K562 (cell line): ENCODE results near the gene TFE3. TPM values are rescaled to one million over a fixed set of nuclear protein-coding genes. Genes with fewer than 3 reads are reported as not detected.
A peak's percentile ranks its signal among the peaks of the same experiment; 100 is the strongest.

Experiments used
- E2F3 ChIP-seq: fragments of 250-450 bp; sonication (Bioruptor Pico); IDR thresholded peaks from 2 replicates; pipeline ENCODE4 v1.4.0; 2020; ENCODE audit warnings: mild to moderate bottlenecking
- GTF2A2 ChIP-seq: IDR thresholded peaks from 2 replicates; pipeline ENCODE4 v1.6.1; 2016; ENCODE audit warnings: mild to moderate bottlenecking, missing genetic modification characterization, missing compliant biosample characterization
- KDM1A ChIP-seq, 2 experiments: fragments of 450-650 bp; IDR thresholded peaks; 2 replicates each; pipeline ENCODE4 v1.6.1; 2016; ENCODE audit warnings: mild to moderate bottlenecking in 2 of 2
- L3MBTL2 ChIP-seq: fragments of 450-650 bp; IDR thresholded peaks from 2 replicates; pipeline ENCODE4 v1.6.1; 2016; ENCODE audit warnings: mild to moderate bottlenecking, moderate library complexity
- MXI1 ChIP-seq: IDR thresholded peaks from 2 replicates; pipeline ENCODE4 v1.6.1; 2011; ENCODE audit warnings: low read depth, mild to moderate bottlenecking, improper control_type of control experiment, low read length
- NFE2L1 ChIP-seq: fragments of 450-650 bp; IDR thresholded peaks from 2 replicates; pipeline ENCODE4 v1.6.1; 2016; ENCODE audit warnings: missing genetic modification characterization, low read depth, mild to moderate bottlenecking, missing compliant biosample characterization, moderate library complexity, borderline replicate concordance
- POLR2A ChIP-seq: fragments of 450-650 bp; conservative IDR thresholded peaks from 2 replicates; pipeline ENCODE4 v1.6.1; 2016
- POLR2H ChIP-seq: IDR thresholded peaks from 2 replicates; pipeline ENCODE4 v1.6.1; 2016; ENCODE audit warnings: missing genetic modification characterization, low read depth, mild to moderate bottlenecking, control low read depth, missing compliant biosample characterization, moderate library complexity
- RUNX1 ChIP-seq: sonication (generic); IDR thresholded peaks from 2 replicates; pipeline ENCODE4 v1.6.1; 2016; ENCODE audit warnings: antibody characterized with exemption, low read depth
- SIX5 ChIP-seq, 2 experiments: IDR thresholded peaks; 2 replicates each; pipeline ENCODE4 v1.6.1; 2011; ENCODE audit warnings: low read length in 2 of 2, borderline replicate concordance in 1 of 2, low read depth in 1 of 2, mild to moderate bottlenecking in 1 of 2, moderate library complexity in 1 of 2; ENCODE audit not compliant: insufficient read depth in 1 of 2
- SNIP1 ChIP-seq: fragments of 450-650 bp; IDR thresholded peaks from 2 replicates; pipeline ENCODE4 v1.7.1; 2017; ENCODE audit warnings: low read depth, mild to moderate bottlenecking
- STAG1 ChIP-seq: sonication (generic); formaldehyde crosslinking; IDR thresholded peaks from 2 replicates; pipeline ENCODE4 v1.5.0; 2020; ENCODE audit warnings: missing genetic modification reagents, borderline replicate concordance
- TARDBP ChIP-seq: fragments of 450-650 bp; IDR thresholded peaks from 2 replicates; pipeline ENCODE4 v1.6.1; 2016
- TSC22D4 ChIP-seq: fragments of 450-650 bp; IDR thresholded peaks from 2 replicates; pipeline ENCODE4 v1.6.1; 2016; ENCODE audit warnings: missing genetic modification characterization, missing biosample characterization, control low read depth
- ZNF444 ChIP-seq: fragments of 250-450 bp; sonication (Bioruptor Pico); IDR thresholded peaks from 2 replicates; pipeline ENCODE4 v1.4.0; 2020; ENCODE audit warnings: mild to moderate bottlenecking, moderate library complexity
- ZNF586 ChIP-seq: fragments of 450-650 bp; formaldehyde crosslinking; conservative IDR thresholded peaks from 2 replicates; pipeline ENCODE4 v1.4.0; 2020; ENCODE audit warnings: mild to moderate bottlenecking, moderate library complexity
- ZNF589 ChIP-seq: fragments of 200-800 bp; sonication (Bioruptor generic); IDR thresholded peaks from 2 replicates; pipeline ENCODE4 v1.6.1; 2016; ENCODE audit warnings: low read depth, missing genetic modification characterization, missing compliant biosample characterization
- polyA plus RNA-seq, 8 experiments: library from polyadenylated mRNA; depleted of rRNA in 4 of 8; stranded (reverse) in 5 of 8; unstranded in 3 of 8; fragments of >200 nt; fragmentation: Nextera tagmentation in 2 of 8; fragmentation: Illumina TruSeq in 1 of 8; extraction: Ambion mirVana in 2 of 8; extraction: Trizol in 1 of 8; gene quantifications; 2 replicates each; pipeline versions ENCODE4 v1.2.1 to v1.2.3, GENCODE V29; 2011 to 2014; ENCODE audit warnings: inconsistent platforms in 1 of 8, missing spikeins in 1 of 8
- total RNA-seq, 7 experiments: library from RNA; depleted of rRNA in 6 of 7; stranded (reverse); fragments of >200 nt in 6 of 7; fragmentation: Illumina TruSeq in 2 of 7; extraction: Trizol in 2 of 7; gene quantifications; 2 replicates each; pipeline versions ENCODE4 v1.2.1 to v1.2.3, GENCODE V29; 2011 to 2021; ENCODE audit warnings: low replicate concordance in 1 of 7
- TF ChIP-seq, protein P1 (sequence below), 2 experiments: fragments of 450-650 bp in 1 of 2; sonication (generic) in 1 of 2; formaldehyde crosslinking in 1 of 2; IDR thresholded peaks in 1 of 2; conservative IDR thresholded peaks in 1 of 2; 2 replicates each; pipeline versions ENCODE4 v1.6.1 to v1.8.1; 2016 to 2023; ENCODE audit warnings: mild to moderate bottlenecking in 2 of 2, moderate library complexity in 2 of 2, inconsistent platforms in 1 of 2, missing genetic modification reagents in 1 of 2
- TF ChIP-seq, protein P2 (sequence below): fragments of 450-650 bp; formaldehyde crosslinking; IDR thresholded peaks from 2 replicates; pipeline ENCODE4 v1.4.0; 2022; ENCODE audit warnings: mild to moderate bottlenecking, moderate library complexity
- TF ChIP-seq, protein P3 (sequence below): sonication (generic); formaldehyde crosslinking; IDR thresholded peaks from 2 replicates; pipeline ENCODE4 v1.8.1; 2023; ENCODE audit warnings: mild to moderate bottlenecking, missing genetic modification reagents
- TF ChIP-seq, protein P4 (sequence below): fragments of 150-350 bp; IDR thresholded peaks from 2 replicates; pipeline ENCODE4 v1.6.1; 2014; ENCODE audit warnings: low read depth, mild to moderate bottlenecking, low read length, borderline replicate concordance

TFE3 gene
- total and polyA plus RNA-seq, 9 of the 15 experiments (the other 6 are each of a cell fraction or from before 2014, with no cell fraction given): 1.9 to 20.3 (median 11.9) TPM

DNA sequence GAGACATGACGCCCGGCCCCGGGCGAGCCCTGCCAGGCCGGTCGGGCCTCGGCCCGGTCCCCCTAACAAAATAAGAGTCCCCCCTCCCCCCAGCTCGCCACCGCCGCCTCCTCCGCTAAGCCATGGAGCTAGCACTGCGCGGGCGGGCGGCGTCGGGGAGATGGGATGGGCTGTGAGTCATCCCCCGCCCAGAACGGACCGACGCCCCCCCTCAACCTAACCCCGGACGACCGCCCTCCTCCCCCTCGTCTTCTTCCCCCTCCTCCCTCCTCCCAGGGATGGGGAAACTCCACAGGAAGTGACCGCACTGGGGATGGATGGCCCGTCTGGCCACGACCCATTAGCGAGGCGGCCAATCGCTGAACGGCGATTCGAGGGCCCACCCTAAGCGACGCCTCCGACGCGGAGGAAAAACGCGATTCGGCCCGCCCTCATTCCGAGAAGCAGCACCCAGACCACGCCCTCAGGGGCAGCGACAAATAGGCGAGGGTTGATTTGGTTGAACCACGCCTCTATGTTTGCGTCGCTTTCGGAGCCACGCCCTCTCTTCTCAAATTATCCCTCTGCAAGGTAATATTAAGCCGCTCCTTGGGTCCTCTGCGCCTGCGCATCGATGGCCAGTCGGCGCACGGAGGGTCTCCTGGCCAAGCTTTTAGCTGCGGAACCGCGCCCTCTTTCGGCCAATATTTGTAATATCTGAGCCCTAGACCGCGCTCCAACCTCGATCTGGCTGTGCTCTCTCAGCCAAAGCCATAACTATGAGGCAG, at the start of gene TFE3 (continued):
- no peak for TF ChIP-seq ZNF589 (CRISPR knock-in tag)
- TF ChIP-seq, protein P1, sequence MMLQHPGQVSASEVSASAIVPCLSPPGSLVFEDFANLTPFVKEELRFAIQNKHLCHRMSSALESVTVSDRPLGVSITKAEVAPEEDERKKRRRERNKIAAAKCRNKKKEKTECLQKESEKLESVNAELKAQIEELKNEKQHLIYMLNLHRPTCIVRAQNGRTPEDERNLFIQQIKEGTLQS (IDR thresholded peaks at IDR 0.05): peak; percentile 88
- TF ChIP-seq, protein P1 (CRISPR knock-in tag; conservative IDR thresholded peaks at IDR 0.05): no peak
- no peak for TF ChIP-seq POLR2H
- no peak for TF ChIP-seq MXI1
- TF ChIP-seq, protein P2, sequence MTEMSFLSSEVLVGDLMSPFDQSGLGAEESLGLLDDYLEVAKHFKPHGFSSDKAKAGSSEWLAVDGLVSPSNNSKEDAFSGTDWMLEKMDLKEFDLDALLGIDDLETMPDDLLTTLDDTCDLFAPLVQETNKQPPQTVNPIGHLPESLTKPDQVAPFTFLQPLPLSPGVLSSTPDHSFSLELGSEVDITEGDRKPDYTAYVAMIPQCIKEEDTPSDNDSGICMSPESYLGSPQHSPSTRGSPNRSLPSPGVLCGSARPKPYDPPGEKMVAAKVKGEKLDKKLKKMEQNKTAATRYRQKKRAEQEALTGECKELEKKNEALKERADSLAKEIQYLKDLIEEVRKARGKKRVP: no peak
- no peak for TF ChIP-seq E2F3 (CRISPR knock-in tag)
- no peak; the same call in 1 of the 2 replicates for TF ChIP-seq L3MBTL2
- TF ChIP-seq STAG1 (CRISPR knock-in tag): no peak
- TF ChIP-seq, protein P3, sequence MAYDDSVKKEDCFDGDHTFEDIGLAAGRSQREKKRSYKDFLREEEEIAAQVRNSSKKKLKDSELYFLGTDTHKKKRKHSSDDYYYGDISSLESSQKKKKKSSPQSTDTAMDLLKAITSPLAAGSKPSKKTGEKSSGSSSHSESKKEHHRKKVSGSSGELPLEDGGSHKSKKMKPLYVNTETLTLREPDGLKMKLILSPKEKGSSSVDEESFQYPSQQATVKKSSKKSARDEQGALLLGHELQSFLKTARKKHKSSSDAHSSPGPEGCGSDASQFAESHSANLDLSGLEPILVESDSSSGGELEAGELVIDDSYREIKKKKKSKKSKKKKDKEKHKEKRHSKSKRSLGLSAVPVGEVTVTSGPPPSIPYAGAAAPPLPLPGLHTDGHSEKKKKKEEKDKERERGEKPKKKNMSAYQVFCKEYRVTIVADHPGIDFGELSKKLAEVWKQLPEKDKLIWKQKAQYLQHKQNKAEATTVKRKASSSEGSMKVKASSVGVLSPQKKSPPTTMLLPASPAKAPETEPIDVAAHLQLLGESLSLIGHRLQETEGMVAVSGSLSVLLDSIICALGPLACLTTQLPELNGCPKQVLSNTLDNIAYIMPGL (CRISPR knock-in tag): no peak
- TF ChIP-seq, protein P4, sequence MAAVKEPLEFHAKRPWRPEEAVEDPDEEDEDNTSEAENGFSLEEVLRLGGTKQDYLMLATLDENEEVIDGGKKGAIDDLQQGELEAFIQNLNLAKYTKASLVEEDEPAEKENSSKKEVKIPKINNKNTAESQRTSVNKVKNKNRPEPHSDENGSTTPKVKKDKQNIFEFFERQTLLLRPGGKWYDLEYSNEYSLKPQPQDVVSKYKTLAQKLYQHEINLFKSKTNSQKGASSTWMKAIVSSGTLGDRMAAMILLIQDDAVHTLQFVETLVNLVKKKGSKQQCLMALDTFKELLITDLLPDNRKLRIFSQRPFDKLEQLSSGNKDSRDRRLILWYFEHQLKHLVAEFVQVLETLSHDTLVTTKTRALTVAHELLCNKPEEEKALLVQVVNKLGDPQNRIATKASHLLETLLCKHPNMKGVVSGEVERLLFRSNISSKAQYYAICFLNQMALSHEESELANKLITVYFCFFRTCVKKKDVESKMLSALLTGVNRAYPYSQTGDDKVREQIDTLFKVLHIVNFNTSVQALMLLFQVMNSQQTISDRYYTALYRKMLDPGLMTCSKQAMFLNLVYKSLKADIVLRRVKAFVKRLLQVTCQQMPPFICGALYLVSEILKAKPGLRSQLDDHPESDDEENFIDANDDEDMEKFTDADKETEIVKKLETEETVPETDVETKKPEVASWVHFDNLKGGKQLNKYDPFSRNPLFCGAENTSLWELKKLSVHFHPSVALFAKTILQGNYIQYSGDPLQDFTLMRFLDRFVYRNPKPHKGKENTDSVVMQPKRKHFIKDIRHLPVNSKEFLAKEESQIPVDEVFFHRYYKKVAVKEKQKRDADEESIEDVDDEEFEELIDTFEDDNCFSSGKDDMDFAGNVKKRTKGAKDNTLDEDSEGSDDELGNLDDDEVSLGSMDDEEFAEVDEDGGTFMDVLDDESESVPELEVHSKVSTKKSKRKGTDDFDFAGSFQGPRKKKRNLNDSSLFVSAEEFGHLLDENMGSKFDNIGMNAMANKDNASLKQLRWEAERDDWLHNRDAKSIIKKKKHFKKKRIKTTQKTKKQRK: no peak
- TF ChIP-seq SIX5 (IDR thresholded peaks at IDR 0.05; ENCODE audit: borderline replicate concordance in 1 of 2, insufficient read depth in 1 of 2, low read depth in 1 of 2, low read length in 2 of 2): no peak
- no peak; the same call in 1 of the 2 replicates for TF ChIP-seq POLR2A
- TF ChIP-seq KDM1A (IDR thresholded peaks at IDR 0.05): peak; percentile 55 to 77; a peak in 3 of 4 replicates
- no peak for TF ChIP-seq GTF2A2 (tag)
- no peak for TF ChIP-seq TARDBP
- no peak for TF ChIP-seq ZNF586
- no peak for TF ChIP-seq RUNX1
- no peak for TF ChIP-seq SNIP1
- no peak for TF ChIP-seq TSC22D4 (tag)
- TF ChIP-seq NFE2L1: no peak
- TF ChIP-seq ZNF444 (CRISPR knock-in tag): no peak
